SIG-M5 treated with dmso at 0.1 percent for 504 hours (cell line): Measurements from ENCODE around the gene RPS6KC1.
"Not testable (repeated sequence)": the region's sequence is repeated elsewhere in the genome, so short reads cannot be mapped to it uniquely, and the experiment has no call there.

Experiments used
- DNase-seq: peaks from one replicate; lab custom pipeline; 2025; ENCODE audit not compliant: unreplicated experiment; lab: John Stamatoyannopoulos, UW

RPS6KC1 gene

DNA sequence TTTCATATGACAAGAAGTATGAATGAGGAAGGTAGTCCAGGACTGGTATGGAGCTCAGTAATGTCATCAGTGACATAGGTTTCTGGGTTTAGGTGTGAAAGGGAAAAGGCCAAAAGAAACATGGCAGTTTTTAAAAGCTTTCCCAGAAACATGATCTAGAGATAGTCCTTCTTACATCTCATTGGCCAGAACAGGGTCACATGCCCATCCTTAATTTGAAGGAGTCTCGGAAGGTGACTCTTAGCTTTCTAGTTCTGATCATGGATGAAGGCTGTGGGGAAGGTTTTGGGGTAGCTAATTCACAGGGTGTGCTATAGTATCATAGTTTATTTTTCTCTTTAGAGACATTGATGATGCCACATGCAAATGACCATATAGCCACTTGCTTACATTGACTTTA is 55.3 kb downstream of the RPS6KC1 start:
- DNase-seq = no peak

DNA sequence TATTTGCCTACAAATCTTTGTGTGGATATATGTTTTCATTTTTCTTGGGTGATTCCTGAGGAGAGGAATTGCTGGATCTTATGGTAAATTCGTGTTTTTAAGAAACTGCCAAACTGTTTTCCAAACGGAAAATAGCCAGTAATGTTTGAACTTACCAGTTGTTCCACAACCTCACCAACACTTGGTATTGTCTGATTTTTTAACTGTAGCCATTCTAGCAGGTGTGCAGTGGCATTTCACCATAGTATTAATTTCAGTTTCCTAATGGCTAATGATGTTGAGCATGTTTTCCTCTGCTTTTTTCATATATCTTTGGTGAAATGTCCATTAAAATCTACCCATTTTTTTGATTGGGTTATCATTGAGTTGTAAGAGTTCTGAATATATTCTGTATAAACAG is 56.6 kb downstream of the RPS6KC1 start:
- no peak for DNase-seq

DNA sequence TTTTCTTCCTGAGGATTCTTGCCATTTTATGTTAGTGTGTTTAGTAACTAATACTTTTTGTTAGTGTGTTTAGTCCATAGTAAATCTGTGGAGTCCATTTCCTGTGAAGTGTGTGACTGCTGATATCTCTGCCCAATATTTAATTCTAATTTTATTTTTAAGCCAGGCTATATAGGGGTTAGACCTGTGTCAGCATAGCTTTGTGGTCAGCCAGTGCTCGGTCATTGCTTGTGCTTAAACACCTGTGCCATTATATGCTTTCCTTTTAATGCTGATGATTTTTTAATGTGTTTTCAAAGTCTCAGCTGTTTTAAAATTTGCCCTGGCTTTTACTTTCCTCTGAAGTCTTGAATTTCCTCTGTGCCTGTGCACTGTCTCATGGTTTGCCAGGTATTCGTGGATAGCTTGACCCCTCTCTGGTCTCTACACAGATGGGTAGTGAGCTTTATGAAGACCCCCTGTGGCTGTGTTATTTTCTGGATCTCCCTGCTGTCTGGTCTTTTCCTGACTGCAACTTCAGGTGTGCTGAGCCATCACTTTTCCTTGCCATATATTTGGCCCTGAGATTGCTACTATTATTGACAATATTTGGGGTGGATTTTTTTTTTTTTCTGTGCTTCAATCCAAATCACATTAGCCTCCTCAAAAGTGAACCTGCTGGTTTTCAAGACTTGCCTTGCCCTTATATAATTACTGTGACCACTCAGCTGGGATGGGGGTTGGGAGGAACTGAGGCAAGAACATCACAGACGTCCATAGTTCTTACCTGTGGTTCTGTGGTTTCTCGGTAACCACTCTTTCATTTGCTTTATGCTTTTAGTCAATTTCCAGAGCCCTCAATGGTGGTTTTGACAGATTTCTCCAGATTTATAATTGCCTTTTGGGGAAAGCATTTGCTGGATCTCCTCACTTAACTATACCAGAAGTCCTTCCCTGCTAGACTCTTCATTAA is 59.6 kb downstream of the RPS6KC1 start:
- DNase-seq = no peak

DNA sequence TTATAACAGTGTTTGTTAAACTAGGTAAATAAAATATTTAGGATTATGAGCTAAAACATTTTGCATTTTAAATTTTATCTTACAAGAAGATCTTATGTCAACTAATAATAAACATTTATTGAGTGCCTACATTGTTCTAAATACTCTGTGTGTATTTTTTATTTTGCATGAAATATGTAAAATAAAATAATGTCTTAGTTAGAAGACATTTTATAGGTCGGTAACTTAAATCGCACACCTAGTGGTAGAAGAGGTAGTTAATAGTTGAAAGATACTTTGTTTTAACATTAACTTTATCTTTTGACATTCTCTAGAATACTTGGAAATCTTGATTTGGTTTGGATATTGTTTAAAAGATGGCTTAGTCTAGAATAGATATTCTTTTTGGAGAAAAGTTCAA is 60.5 kb downstream of the RPS6KC1 start:
- no peak for DNase-seq

DNA sequence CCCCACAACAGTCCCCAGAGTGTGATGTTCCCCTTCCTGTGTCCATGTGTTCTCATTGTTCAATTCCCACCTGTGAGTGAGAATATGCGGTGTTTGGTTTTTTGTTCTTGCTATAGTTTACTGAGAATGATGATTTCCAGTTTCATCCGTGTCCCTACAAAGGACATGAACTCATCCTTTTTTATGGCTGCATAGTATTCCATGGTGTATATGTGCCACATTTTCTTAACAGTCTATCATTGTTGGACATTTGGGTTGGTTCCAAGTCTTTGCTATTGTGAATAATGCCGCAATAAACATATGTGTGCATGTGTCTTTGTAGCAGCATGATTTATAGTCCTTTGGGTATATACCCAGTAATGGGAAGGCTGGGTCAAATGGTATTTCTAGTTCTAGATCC is 61.7 kb downstream of the RPS6KC1 start:
- not testable (repeated sequence) for DNase-seq

DNA sequence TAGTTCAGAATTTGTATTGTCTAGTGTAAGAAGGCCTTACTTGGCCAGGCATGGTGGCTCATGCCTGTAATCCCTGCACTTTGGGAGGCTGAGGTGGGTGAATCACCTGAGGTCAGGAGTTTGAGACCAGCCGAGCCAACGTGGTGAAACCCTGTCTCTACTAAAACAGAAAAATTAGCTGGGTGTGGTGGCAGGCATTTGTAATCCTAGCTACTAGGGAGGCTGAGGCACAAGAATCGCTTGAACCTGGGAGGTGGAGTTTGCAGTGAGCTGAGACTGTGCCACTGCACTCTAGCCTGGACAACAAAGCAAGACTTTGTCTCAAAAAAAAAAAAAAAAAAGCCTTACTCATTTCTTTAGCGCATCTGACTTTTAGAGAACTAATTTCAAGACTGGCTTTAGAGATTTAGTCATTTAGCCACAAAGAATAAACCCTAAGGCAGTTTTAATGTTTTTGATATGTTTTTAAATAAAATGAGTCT is 66.7 kb downstream of the RPS6KC1 start:
- not testable (repeated sequence) for DNase-seq

DNA sequence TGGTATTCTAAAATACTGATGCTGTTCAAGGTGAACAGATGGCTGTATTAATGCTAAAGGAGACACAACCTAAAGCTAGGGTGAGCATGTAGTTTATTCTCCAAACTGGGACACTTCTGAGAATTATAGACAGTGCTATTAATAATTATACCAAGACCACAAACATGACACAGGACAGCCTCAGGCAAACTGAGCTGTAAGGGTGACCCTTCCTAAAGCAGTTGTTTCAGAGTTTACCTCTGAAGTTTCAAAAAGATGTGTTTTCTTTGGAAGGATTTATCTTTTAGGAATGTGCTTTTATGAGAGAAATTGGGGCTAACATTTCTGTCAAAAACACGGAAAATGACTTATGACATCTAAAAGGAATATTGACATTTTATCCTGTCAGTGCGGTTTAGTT is 68.8 kb downstream of the RPS6KC1 start:
- no peak for DNase-seq

DNA sequence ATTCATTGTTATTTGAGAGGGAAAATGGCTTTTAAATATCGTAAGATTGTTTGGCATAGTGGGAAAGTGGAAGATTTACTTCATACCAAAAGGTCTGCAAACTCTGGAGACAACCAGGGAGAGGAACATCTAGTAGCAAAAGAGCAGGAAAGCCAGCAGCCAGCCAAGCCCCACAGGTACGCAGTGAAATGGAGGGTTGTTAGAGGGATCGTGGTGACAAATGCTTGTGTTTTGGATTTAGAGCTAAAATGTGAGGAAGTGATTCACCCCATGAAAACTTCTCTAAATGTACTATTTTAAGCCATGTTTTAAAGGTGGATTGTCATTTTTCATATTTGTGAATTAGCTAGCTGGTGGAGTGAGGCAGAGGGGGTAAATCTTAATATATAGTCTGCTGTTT is 69.3 kb downstream of the RPS6KC1 start:
- DNase-seq = no peak

DNA sequence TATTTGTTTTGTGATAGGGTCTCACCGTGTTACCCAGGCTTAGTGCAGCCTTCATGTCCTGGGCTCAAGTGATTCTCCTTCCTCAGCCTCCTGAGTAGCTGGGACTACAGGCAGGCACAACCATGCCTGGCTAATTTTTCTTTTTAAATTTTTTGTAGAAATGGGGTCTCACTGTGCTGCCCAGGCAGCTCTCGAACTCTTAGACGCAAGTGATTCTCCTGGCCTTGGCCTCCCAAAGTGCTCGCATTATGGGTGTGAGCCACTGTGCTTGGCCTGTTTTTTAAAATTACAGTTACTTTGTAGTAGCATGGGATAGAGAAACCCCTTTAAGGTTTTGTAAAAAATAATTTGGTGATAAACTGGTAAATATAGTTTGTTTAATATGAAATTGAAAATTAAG is 69.9 kb downstream of the RPS6KC1 start:
- no peak for DNase-seq

DNA sequence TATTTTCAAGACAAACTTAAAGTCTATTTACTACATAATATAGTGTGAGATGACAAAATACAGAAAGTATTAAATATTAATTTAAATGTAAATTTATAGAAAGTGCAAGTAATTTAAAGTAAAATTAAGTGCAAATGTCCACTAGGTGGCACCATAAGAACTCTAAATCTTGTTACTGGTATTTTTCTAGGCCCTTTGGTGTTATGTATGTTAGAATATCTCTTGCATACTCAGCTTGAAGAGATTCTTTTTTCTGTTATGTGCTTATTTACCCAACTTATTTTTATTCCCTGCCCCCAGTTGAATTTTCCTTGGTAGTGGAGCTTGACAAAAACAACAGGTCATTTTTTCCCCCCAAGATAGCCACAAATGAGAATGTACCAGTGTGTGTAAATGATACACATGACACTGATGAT is 71.5 kb downstream of the RPS6KC1 start:
- DNase-seq = peak; percentile 54

DNA sequence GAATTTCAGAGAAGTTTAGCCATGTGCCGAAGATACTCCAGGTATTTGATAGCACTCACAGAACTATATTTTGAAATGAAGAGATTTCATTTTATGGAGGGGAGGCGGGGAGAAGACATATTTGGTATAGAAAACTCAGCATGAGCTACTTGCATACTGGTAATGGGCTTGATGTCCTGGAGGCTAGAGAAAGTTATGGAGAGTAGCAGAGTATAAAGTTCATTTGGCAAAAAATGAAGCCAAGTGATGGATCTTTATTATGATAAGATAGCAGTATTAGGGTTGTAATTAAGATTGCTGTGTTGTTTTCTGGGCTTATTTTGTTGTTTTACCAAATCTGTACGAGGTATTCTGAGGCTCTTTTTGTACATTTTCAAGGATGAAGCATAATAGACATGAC is 72.0 kb downstream of the RPS6KC1 start:
- no peak for DNase-seq

DNA sequence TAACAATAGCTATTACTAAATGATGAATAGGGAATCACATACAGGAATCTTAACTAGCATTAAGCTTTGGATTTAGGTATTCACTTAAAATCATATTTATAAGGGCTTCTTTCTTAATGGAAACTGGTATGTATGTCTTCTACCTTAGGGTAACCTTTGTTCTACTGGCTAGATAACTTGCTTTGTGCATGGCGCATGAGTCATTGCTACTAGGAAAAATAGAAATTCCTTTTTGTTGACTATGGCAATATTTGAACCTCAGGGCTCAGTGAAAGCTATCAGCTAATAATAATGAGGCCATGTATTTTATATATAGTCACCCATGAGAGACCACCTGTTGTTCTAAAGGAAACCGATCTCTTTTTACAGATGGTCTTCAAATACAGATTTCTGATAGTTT is 72.5 kb downstream of the RPS6KC1 start:
- DNase-seq = no peak

DNA sequence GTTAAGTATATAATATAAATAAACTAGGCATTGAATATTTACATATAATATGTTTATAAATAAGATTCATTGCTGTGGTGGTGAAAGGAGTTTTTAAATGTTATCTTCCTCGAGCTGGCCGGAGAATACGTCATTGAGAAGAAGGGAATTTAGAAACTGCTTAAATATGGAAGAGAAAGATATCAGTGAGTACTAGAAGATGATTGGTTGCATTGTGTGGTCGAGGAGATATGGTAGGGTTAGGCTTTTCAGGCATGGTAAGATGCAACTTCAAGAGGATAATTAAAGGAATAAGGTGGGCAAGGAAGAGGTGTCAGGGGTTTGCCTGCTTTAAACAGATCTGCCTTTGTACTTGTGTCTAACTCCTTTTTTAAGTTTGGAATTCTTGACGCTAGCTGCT is 73.5 kb downstream of the RPS6KC1 start:
- DNase-seq = no peak

DNA sequence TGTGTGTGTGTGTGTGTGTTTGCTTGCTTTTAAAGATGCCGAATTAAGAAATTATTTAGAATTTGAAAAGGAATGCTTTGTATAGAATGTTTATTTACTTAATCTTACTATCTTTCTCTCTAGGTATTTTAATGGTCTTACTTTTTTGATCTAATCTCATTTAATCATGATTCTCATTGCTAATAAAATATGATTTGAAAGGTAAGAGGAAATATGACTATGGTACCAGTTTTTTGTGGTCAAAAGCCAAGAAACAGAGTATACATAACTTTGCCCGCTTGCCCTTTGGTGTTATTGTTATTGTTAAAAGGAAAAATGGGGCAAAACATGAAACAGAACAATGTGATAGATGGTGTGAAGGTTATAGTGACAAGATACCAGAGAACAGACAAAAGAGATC is 74.6 kb downstream of the RPS6KC1 start:
- DNase-seq = no peak

DNA sequence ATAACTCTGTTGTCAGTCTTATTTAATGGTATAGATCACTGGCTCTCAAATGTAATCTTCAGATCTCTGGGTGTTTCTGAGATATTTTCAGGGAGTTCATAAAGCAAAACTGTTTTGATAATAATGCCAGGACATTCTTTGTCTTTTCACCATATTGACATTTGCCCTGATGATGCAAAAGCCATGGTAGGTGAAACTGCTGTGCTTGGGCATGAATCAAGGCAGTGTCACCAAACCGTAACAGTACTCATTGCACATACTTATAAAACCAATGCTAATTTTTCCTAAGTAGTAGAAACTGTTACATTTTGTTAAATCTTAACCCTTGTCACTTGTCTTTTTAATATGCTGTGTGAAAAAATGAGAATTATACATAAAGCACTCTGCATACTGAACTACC is 76.0 kb downstream of the RPS6KC1 start:
- no peak for DNase-seq

DNA sequence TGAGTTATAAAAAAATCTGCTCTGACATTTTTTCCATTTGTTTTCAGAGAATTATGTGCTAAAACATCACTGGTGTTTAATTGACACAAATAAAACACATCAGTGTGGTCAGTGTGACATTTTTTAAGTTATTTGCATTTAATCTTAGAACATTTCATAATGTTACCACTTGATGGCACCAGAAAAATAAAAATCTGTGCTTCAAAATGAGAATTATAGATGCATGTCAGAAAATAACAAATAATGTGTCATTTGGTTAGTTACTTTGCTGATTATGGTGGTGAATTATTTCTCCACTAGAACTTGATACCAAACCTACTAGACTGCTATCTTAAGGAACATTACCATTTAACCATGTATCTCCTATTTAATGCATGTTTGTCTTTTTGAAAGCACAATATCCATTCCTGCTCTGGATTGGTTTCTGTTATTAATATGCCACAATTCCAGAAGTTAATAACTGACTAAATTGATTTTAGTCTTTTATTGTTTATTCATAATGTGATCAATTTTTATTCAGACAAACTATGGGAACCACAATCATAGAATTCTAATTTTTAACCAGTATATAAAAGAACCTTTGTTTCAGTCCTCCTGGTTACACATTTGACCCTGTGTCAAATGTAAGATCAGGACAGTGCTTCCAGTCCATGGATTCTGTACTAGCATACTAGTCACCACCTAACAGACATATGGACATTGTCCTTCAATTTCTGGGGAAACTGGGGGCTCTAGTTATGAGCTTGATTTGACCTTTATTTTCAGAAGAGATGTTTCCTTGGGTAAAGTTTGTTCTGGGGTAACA is 81.0 kb downstream of the RPS6KC1 start:
- no peak for DNase-seq

DNA sequence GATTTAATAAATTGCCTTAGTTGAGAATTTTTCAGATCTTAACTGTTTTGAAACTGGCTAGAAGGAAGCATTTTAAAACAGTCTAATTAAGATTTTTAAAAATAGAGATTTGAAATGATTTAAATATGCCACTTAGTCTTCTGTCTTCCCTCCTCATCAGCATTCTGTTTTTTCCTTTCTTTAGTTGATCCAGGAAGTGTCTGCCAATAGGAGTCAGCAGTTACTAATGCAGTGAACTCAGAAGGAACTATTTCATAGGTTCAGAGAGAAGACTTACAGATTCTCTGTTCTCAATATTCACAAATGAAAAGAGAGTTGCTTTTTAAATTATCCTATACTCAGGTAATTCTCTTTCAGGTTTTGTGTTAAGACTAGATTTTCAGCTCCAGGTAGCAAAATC is 84.5 kb downstream of the RPS6KC1 start:
- no peak for DNase-seq

DNA sequence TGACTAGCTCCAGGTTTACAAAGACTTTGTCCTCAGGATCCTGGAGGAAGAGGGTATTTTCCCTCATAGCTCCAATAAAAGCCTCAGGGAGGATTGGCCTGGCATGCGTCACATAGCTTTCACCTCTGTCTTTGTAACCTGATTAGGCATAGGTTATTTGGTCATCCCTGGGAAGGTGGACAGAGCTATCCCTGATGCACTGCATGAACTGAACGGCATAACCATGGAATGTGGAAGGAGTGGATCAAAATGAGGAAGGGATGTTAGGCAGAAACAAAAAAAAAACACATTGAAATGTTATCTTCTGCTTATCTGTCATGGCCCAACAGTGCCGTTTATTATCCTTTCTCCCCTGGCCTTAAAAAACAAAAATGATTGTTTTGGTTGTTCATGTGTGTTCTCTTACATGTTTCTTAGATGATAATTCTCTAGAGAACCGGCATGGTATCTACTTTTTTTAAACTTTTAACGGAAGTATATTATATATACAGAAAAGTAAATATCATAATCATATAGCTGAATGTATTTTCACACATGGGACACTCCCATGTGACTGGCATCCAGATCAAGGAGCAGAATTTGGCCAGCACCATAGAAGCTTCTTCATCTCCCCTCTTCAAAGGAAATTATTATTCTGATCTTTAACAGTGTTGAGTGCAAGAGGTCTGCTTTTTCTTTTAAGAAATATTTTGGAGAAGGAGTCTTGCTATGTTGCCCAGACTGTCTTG is 85.3 kb downstream of the RPS6KC1 start:
- no peak for DNase-seq

DNA sequence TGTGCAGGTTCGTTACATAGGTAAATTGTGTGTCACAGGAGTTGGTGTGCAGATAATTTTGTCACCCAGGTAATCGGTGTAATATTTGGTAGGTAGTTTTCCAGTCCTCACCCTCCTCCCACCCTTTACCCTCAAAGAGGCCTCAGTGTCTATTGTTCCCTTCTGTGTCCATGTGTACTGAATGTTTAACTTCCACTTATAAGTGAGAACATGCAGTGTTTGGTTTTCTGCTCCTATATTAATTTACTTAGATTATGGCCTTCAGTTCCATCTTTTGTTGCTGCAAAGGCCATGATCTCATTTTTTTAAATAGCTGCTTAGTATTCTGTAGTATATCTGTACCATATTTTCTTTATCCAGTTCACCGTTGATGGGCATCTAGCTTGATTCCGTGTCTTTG is 87.3 kb downstream of the RPS6KC1 start:
- DNase-seq = no peak

DNA sequence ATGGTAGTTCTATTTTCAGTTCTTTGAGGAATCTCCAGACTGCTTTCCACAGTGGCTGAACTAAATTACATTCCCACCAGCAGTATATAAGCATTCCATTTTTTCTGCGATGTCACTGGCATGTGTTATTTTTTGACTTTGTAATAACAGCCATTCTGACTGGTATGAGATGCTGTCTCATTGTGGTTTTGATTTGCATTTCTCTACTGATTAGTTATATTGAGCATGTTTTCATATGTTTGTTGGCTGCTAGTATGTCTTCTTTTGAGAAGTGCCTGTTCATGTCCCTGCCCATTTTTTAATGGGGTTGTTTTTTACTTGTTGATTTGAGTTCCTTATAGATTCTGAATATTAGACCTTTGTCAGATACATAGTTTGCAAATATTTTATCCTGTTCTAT is 87.9 kb downstream of the RPS6KC1 start:
- no peak for DNase-seq

DNA sequence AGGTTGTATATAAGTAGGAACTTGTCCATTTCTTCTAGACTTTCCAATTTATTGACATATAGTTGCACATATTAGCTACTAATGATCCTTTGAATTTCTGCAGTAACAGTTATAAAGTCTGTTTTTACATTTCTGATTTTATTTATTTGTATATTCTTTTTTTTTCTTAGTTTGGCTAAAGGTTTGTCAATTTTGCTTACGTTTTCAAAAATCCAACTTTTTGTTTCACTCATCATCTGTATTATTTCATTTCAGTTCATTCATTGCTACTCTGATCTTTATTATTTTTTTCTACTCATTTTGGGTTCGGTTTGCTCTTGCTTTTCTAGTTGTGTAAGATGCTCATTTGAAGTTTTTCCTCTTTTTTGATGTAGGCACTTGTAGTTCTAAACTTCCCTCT is 97.9 kb downstream of the RPS6KC1 start:
- no peak for DNase-seq
